ENCODE measurements around the gene KRTAP4-5.
"Not testable (repeated sequence)": the region's sequence is repeated elsewhere in the genome, so short reads cannot be mapped to it uniquely, and the experiment has no call there.

KRTAP4-5 gene

DNA sequence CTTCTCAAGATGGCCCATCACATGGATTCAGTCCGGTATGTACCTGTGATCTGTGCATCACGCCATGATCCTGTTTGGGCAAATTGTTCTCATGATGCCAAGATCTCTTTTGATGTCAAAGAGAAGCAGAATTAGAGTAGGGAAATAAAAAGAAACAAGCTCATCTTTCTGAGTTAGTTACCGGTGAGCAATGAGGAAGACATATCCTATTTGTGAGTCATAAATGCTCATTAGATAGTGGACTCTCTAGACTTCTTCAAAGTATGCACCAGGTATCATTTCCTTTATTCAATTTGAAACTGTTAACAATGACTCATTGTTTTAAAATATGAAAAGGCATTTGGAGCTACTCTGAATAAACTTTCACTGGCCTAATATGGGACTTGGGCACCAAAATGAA, 17.6 kb downstream of the KRTAP4-5 start:
- TF ChIP-seq, protein P1, sequence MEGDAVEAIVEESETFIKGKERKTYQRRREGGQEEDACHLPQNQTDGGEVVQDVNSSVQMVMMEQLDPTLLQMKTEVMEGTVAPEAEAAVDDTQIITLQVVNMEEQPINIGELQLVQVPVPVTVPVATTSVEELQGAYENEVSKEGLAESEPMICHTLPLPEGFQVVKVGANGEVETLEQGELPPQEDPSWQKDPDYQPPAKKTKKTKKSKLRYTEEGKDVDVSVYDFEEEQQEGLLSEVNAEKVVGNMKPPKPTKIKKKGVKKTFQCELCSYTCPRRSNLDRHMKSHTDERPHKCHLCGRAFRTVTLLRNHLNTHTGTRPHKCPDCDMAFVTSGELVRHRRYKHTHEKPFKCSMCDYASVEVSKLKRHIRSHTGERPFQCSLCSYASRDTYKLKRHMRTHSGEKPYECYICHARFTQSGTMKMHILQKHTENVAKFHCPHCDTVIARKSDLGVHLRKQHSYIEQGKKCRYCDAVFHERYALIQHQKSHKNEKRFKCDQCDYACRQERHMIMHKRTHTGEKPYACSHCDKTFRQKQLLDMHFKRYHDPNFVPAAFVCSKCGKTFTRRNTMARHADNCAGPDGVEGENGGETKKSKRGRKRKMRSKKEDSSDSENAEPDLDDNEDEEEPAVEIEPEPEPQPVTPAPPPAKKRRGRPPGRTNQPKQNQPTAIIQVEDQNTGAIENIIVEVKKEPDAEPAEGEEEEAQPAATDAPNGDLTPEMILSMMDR (IDR thresholded peaks at IDR 0.05; ENCODE audit: low read length, missing control alignments), result no peak
- no peak overlapping the region for H3K4me3 ChIP-seq (replicated peaks; ENCODE audit: low read depth, low read length)
- DNase-seq (ENCODE audit: low read depth), result no peak

DNA sequence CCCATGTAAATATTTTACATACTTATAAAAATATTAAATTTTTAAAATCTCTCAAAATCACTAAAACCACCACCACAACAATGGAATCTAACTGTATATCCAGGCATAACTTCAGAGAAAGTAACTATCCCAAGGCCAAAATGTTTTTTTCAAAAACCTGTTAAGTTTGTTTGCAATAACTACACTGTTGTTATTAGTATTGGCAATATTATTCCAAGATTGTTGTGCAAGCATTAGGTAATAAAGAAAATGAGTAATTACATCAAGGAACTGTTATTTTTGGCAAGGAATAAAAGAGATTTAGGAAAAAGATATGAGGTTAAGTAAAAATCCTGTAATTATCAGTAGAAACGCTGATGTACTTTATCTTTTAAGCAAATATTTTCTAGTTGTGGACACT, 22.3 kb downstream of the KRTAP4-5 start:
- DNase-seq (ENCODE audit: low read depth), result no peak
- TF ChIP-seq, protein P1 (IDR thresholded peaks at IDR 0.05; ENCODE audit: low read length, missing control alignments), result no peak
- H3K4me3 ChIP-seq (replicated peaks; ENCODE audit: low read depth, low read length), result no peak overlapping the region

DNA sequence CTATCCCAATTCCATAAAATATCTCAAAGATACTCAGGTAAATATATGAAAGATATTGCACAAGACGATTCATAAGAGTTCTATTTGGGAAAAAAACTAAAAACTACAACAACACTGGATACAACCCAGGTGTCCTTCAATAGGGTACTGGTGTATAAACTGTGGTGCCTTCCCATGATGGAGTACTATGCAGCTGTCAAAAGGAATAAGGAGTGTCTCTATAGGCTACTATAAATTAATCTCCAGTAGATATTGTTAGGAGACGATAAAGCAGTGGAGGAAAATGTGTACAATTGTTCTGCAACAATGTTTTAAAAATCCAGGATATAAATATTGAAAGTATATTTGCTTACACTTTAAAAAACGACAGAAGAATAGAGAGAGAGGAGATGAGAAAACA, 23.2 kb downstream of the KRTAP4-5 start:
- DNase-seq (ENCODE audit: low read depth), result no peak
- TF ChIP-seq, protein P1 (IDR thresholded peaks at IDR 0.05; ENCODE audit: low read length, missing control alignments), result no peak
- no peak overlapping the region for H3K4me3 ChIP-seq (replicated peaks; ENCODE audit: low read depth, low read length)

DNA sequence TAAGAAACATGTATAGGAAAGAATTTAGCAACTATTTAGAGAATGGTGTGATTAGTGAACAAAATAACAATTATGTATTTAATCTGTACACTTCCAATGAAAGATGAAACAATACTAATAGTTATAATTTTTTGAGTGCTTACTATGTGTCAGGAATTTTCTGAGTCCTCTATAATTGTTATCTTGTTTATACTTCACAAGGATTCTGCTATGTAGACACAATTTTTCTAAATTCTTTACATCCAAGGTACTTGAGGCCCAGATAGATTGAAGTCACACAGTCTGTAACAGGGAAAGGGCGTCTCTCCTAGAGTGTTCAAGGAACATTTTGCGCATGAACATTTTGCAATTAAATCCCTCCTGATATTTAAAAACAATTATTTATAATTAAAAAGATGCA, 24.6 kb downstream of the KRTAP4-5 start:
- H3K4me3 ChIP-seq (replicated peaks; ENCODE audit: low read depth, low read length), result no peak overlapping the region
- no peak for DNase-seq (ENCODE audit: low read depth)
- TF ChIP-seq, protein P1 (IDR thresholded peaks at IDR 0.05; ENCODE audit: low read length, missing control alignments), result no peak

DNA sequence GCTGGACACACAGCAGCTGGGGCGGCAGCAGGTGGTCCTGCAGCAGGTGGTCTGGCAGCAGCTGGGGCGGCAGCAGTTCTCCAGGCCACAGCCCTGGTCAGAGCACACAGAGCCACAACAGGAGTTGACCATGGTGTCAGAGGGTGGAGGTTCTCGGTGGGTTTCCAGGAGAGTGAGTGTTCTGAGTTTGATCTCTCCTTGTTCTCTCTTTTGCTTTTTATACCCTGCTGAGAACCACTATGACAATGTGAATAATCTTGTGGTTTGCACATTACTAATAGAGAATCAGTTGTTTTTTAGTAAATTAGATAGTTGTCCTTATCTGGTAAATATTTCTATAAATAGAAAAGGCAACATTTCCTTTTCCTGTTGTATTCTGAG, 25.6 kb downstream of the KRTAP4-5 start, which contains the start of gene KRTAP4-12:
TSS of gene KRTAP4-12 (minus strand) at position 192 of the 381 bp plus-strand sequence. CDS start at position 132, 60 bp downstream.
- not testable (repeated sequence) for H3K4me3 ChIP-seq (replicated peaks; ENCODE audit: low read depth, low read length); DNase-seq (ENCODE audit: low read depth)

DNA sequence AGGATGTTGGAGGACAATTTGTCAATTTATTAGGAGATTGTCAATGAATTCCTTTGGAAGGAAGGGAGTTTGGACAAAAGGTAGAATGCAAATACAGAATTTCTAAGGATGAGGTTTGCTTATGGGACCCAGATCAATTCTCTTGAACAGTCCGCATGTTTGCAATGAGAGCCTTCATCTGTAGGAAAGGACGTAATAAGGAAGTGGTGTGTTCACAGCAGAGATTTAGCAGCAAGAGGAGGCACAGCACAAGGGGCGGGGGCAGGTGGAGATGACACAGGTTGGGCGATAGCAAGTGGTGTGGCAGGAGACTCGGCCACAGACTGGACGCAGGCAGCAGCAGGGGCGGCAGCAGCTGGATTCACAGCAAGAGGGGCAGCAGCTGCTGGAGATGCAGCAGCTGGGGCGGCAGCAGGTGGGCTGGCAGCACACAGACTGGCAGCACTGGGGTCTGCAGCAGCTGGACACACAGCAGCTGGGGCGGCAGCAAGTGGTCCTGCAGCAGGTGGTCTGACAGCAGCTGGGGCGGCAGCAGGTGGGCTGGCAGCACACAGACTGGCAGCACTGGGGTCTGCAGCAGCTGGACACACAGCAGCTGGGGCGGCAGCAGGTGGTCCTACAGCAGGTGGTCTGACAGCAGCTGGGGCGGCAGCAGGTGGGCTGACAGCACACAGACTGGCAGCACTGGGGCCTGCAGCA, 26.2 kb downstream of the KRTAP4-5 start:
- DNase-seq (ENCODE audit: low read depth); H3K4me3 ChIP-seq (replicated peaks; ENCODE audit: low read depth, low read length): not testable (repeated sequence)

DNA sequence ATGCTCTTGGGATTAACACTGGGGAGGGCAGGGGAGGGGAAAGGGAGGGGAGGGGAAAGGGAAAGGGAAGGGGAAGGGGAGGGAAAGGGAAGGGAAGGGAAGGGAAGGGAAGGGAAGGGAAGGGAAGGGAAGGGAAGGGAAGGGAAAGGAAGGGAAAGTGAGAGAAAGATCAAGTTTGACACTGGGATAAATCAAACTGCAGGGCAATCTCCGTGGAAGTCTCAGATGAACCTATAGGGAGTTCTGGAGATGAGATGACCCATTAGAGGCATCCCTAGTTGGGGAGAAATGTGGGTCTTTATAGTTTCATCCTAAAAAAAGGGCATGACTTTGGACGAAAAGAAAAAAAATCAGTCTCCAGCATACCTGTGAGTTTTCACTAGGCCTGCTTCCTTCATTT, 27.9 kb downstream of the KRTAP4-5 start:
- H3K4me3 ChIP-seq (replicated peaks; ENCODE audit: low read depth, low read length), result no peak overlapping the region
- DNase-seq (ENCODE audit: low read depth), result no peak
- TF ChIP-seq, protein P1 (IDR thresholded peaks at IDR 0.05; ENCODE audit: low read length, missing control alignments), result no peak

DNA sequence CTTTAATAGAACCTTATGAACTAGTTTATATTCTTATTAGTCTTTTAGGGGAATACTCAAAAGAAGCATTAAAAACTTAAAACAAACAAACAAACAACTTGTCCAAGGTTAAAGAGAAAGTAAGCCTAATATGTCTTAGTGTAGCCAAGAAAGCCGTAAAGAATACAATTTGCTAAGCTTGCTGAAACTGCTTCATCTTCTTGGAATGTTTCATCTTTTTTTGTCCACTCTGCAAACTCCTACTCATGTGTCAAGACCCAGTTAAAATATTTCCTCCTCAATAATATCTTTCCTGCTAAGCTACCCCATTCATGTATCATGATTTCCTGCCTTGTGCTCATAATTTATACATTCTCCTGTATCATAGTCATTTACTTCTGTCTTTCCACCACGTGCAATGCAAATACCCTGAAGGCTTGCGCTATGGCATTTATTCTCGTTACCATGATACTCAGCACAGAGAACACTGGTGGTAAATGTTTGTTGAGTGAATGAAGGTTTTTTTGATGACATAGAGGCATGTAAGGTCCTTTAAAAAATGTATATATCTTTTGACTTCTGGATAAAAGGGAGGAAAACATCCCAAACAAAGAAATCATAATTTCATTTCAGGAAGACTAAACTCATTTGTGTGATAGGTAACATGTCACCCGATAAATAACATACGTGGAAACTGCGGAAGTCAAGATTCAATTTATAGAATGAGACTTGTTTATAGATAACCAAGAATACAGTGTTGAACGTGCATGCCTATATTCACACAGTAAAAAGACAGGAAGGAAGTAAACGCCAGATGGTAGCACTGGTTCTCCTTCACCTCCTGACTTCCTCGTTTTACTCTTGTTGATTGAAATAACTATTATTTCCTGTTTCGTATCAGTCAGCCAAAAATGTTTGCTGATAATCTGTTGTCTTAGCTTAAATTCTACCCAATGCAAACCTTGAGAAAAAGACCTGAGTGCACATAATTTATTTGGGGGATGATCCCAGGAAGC, 29.6 kb downstream of the KRTAP4-5 start:
- H3K4me3 ChIP-seq (replicated peaks; ENCODE audit: low read depth, low read length); DNase-seq (ENCODE audit: low read depth): not testable (repeated sequence)
